CD4-positive, CD25-positive, alpha-beta regulatory T cell (primary cell): ENCODE results near the gene LRRK1. TPM values are rescaled to one million over a fixed set of nuclear protein-coding genes. Genes with fewer than 3 reads are reported as not detected.

ENCODE experiments used
- ATAC-seq, 2 donors: fragments of 150-1000 bp; cut with Tn5 transposase; one replicate each; pipeline ENCODE4 v1.10.0; 2021; ENCODE audit warnings: low read depth in 2 of 2, moderate number of reproducible peaks in 2 of 2, moderate library complexity in 1 of 2
- DNase-seq, 3 donors: peaks; one replicate each; pipeline versions ENCODE4 v3.0.0 to v3.0.0-alpha.2; 2012 to 2022; ENCODE audit warnings: mixed read lengths in 1 of 3
- H3K27ac ChIP-seq: one replicate; pipeline ENCODE4 v1.7.0; 2013; ENCODE audit warnings: mild to moderate bottlenecking, low read length; ENCODE audit not compliant: insufficient read depth, poor library complexity, severe bottlenecking
- H3K27me3 ChIP-seq: one replicate; pipeline ENCODE4 v1.7.0; 2013; ENCODE audit warnings: low read length; ENCODE audit not compliant: control insufficient read depth, insufficient read depth
- H3K36me3 ChIP-seq: one replicate; pipeline ENCODE4 v1.7.0; 2013; ENCODE audit warnings: mild to moderate bottlenecking, low read length, moderate library complexity; ENCODE audit not compliant: control insufficient read depth, insufficient read depth
- H3K4me1 ChIP-seq: 2 replicates; pipeline ENCODE4 v1.7.0; 2013; ENCODE audit warnings: mild to moderate bottlenecking, low read length; ENCODE audit not compliant: insufficient read depth, control insufficient read depth, poor library complexity, severe bottlenecking
- H3K4me3 ChIP-seq: one replicate; pipeline ENCODE4 v1.7.0; 2013; ENCODE audit warnings: low read depth, mild to moderate bottlenecking, low read length, moderate library complexity
- H3K9me3 ChIP-seq, 2 experiments: 1 replicate in 1 of 2; 2 replicates in 1 of 2; pipeline ENCODE4 v1.7.0; 2013; ENCODE audit warnings: low read length in 2 of 2, mild to moderate bottlenecking in 1 of 2, moderate library complexity in 1 of 2; ENCODE audit not compliant: control insufficient read depth in 2 of 2
- H3K27ac Mint-ChIP-seq, 3 donors: one replicate each; pipeline ENCODE4 v1.8.0; 2020 to 2022; ENCODE audit warnings: mild to moderate bottlenecking in 3 of 3, mixed read lengths in 3 of 3, moderate library complexity in 2 of 3
- H3K27me3 Mint-ChIP-seq: one replicate; pipeline ENCODE4 v1.8.0; 2022; ENCODE audit warnings: mild to moderate bottlenecking, mixed read lengths
- H3K36me3 Mint-ChIP-seq: one replicate; pipeline ENCODE4 v1.8.0; 2020; ENCODE audit warnings: mixed read lengths
- H3K4me1 Mint-ChIP-seq, 4 donors: one replicate each; pipeline ENCODE4 v1.8.0; 2020 to 2022; ENCODE audit warnings: mixed read lengths in 4 of 4, mild to moderate bottlenecking in 1 of 4
- H3K4me3 Mint-ChIP-seq, 4 donors: one replicate each; pipeline ENCODE4 v1.8.0; 2020 to 2022; ENCODE audit warnings: mild to moderate bottlenecking in 4 of 4, mixed read lengths in 4 of 4, moderate library complexity in 3 of 4
- H3K9me3 Mint-ChIP-seq, 7 donors: one replicate each; pipeline ENCODE4 v1.8.0; 2020 to 2022; ENCODE audit warnings: mixed read lengths in 7 of 7, mild to moderate bottlenecking in 3 of 7, moderate library complexity in 2 of 7
- polyA plus RNA-seq, 4 donors: library from polyadenylated mRNA; unstranded; fragments of 300-500 nt; fragmentation: Illumina TruSeq; gene quantifications; one replicate each; pipeline ENCODE4 v1.2.3, GENCODE V29; 2021
- total RNA-seq: library from RNA; stranded (reverse); gene quantifications from one replicate; pipeline ENCODE4 v1.2.3, GENCODE V29; 2022

Gene LRRK1
- total and polyA plus RNA-seq, 5 donors from 2014 or later = 0.06 to 0.17 TPM; not detected in 3

DNA sequence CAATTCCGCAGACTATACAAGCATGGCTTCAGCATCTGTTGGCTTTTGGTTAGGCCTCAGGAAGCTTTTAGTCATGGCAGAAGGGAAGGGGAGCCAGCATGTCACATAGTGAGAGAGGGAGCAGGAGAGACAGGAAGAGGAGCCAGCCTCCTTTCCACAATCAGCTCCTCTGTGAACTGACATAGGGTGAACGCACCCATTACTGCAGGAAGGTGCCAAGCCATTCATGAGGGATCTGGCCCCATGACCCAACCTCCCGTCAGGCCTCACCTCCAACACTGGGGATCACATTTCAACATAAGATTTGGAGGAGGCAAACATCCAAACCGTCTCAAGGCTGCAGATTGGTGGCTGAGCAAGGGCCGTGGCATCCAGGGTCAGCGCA lies 106.3 kb downstream of the LRRK1 start:
- ATAC-seq = no peak
- no peak overlapping the region for H3K27ac Mint-ChIP-seq
- no peaks in the 10 kb centered on the region for H3K9me3 Mint-ChIP-seq
- Histone ChIP-seq H3K27me3 (no peaks in the 10 kb centered on the region), H3K4me3 (no peak overlapping the region), H3K36me3 (no peaks in the 10 kb centered on the region), H3K9me3 (no peaks in the 10 kb centered on the region), H3K27ac (no peak overlapping the region), H3K4me1 (no peaks in the 10 kb centered on the region)
- no peak overlapping the region for H3K4me3 Mint-ChIP-seq
- H3K4me1 Mint-ChIP-seq = no peaks in the 10 kb centered on the region
- H3K27me3 Mint-ChIP-seq = peaks cover 6% of the 10 kb centered on the region
- no peaks in the 10 kb centered on the region for H3K36me3 Mint-ChIP-seq
- no peak for DNase-seq

GRCh38 chr15:101025896-101026631 lies 106.9 kb downstream of the LRRK1 start:
- Mint-ChIP-seq H3K4me3 (no peak overlapping the region), H3K27ac (no peak overlapping the region), H3K4me1 (no peaks in the 10 kb centered on the region), H3K36me3 (no peaks in the 10 kb centered on the region), H3K9me3 (no peaks in the 10 kb centered on the region), H3K27me3 (peaks cover 6% of the 10 kb centered on the region)
- ATAC-seq (no peak), DNase-seq (no peak)
- Histone ChIP-seq H3K36me3 (no peaks in the 10 kb centered on the region), H3K9me3 (no peaks in the 10 kb centered on the region), H3K27me3 (no peaks in the 10 kb centered on the region), H3K27ac (no peak overlapping the region), H3K4me1 (no peaks in the 10 kb centered on the region), H3K4me3 (no peak overlapping the region)

DNA sequence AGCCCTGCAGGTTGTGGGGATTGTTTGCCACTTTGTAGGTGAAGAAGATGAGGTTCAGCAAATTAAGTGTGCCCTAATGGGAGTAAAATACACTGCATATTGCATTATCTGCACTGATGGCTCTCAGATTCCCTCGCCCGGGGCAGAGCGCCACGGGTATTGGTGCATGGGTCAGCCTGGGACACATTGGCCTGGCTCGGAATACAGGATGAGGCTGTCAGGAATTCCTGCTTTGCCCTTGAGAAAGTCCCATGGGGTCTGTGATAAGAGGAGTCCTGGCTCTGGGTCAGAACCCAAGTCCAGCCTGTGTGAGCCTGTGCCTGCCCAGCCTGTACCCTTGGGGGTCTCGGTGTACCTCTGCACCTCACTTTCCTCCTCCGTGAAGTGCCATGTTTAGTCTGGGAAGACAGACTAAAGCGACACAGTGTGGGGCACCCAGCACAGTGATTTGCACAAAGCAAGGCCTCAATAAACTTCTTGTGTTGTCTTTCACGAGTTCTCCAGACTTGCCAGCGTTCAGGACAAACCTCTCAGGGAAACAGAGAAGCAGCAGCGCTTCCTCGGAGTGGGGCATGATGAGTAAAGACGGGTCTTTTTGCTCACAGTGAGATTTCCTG lies 107.6 kb downstream of the LRRK1 start:
- Histone ChIP-seq H3K4me1 (no peaks in the 10 kb centered on the region), H3K9me3 (no peaks in the 10 kb centered on the region), H3K4me3 (no peak overlapping the region), H3K27me3 (no peaks in the 10 kb centered on the region), H3K36me3 (no peaks in the 10 kb centered on the region), H3K27ac (no peak overlapping the region)
- Mint-ChIP-seq H3K4me3 (no peak overlapping the region), H3K36me3 (no peaks in the 10 kb centered on the region), H3K27ac (no peak overlapping the region), H3K4me1 (no peaks in the 10 kb centered on the region), H3K9me3 (no peaks in the 10 kb centered on the region), H3K27me3 (peaks cover 7% of the 10 kb centered on the region)
- ATAC-seq (no peak), DNase-seq (no peak)

GRCh38 chr15:101027273-101027901 lies 108.2 kb downstream of the LRRK1 start:
- H3K36me3 Mint-ChIP-seq = no peaks in the 10 kb centered on the region
- H3K4me3 Mint-ChIP-seq = no peak overlapping the region
- Histone ChIP-seq H3K9me3 (no peaks in the 10 kb centered on the region), H3K27me3 (no peaks in the 10 kb centered on the region), H3K27ac (no peak overlapping the region), H3K4me3 (no peak overlapping the region), H3K4me1 (no peaks in the 10 kb centered on the region), H3K36me3 (no peaks in the 10 kb centered on the region)
- H3K27me3 Mint-ChIP-seq = peaks cover 12% of the 10 kb centered on the region
- no peaks in the 10 kb centered on the region for H3K9me3 Mint-ChIP-seq
- no peak for DNase-seq
- no peak overlapping the region for H3K27ac Mint-ChIP-seq
- H3K4me1 Mint-ChIP-seq = no peaks in the 10 kb centered on the region
- no peak for ATAC-seq

DNA sequence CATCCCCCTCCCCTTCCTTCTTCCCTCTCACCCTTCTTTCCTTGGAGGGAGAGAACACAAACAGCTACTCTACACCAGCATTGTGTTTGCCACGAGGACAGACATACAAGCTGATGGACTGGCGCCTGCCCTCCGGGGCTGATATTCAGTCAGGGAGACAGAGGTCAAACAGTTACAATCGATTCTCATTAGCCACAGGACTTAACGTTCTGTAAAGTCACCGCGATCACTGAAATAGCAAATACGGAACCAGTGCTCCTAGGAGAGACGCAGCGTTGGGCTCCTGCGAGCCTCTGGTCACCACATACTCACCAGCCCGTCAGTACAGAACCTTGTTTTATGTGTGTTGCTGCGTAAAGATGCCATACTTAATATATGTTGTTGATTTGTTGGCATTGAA lies 108.8 kb downstream of the LRRK1 start:
- Mint-ChIP-seq H3K27me3 (peaks cover 16% of the 10 kb centered on the region), H3K9me3 (peaks cover 0 to under 1% (median 0%) of the 10 kb centered on the region in 7 donors), H3K4me3 (no peak overlapping the region), H3K36me3 (no peaks in the 10 kb centered on the region), H3K27ac (no peak overlapping the region), H3K4me1 (no peaks in the 10 kb centered on the region)
- Histone ChIP-seq H3K9me3 (no peaks in the 10 kb centered on the region), H3K4me1 (no peaks in the 10 kb centered on the region), H3K4me3 (no peak overlapping the region), H3K36me3 (no peaks in the 10 kb centered on the region), H3K27ac (no peak overlapping the region), H3K27me3 (peaks cover 1% of the 10 kb centered on the region)
- ATAC-seq (no peak), DNase-seq (no peak)

DNA sequence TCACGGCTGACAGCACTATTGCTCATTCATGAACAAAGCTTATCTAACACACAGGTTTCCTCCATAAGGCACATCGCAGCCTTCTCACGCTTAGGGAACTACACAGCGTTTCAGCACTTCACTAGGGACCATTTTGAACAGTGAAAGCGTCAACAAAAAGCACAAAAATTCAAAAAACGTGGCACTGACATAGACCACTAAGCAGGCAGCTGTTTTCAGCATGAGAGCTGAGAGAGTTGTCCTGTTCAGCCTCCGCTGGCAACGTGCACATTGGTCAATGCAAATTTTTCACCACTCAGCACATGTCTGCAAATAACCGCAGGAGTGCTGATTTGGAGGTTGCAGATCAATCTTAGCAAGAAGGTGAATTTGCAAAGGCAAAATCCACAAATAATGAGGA lies 109.2 kb downstream of the LRRK1 start:
- H3K27ac ChIP-seq = no peak overlapping the region
- no peak overlapping the region for H3K27ac Mint-ChIP-seq
- H3K9me3 ChIP-seq = no peaks in the 10 kb centered on the region
- DNase-seq (no peak), ATAC-seq (no peak)
- H3K36me3 ChIP-seq = no peaks in the 10 kb centered on the region
- no peaks in the 10 kb centered on the region for H3K4me1 Mint-ChIP-seq
- H3K9me3 Mint-ChIP-seq = peaks cover 0 to 2% (median 0%) of the 10 kb centered on the region in 7 donors
- no peak overlapping the region for H3K4me3 ChIP-seq
- peaks cover 5% of the 10 kb centered on the region for H3K27me3 ChIP-seq
- H3K27me3 Mint-ChIP-seq = peaks cover 20% of the 10 kb centered on the region
- H3K4me1 ChIP-seq = no peaks in the 10 kb centered on the region
- H3K4me3 Mint-ChIP-seq = no peak overlapping the region
- no peaks in the 10 kb centered on the region for H3K36me3 Mint-ChIP-seq

DNA sequence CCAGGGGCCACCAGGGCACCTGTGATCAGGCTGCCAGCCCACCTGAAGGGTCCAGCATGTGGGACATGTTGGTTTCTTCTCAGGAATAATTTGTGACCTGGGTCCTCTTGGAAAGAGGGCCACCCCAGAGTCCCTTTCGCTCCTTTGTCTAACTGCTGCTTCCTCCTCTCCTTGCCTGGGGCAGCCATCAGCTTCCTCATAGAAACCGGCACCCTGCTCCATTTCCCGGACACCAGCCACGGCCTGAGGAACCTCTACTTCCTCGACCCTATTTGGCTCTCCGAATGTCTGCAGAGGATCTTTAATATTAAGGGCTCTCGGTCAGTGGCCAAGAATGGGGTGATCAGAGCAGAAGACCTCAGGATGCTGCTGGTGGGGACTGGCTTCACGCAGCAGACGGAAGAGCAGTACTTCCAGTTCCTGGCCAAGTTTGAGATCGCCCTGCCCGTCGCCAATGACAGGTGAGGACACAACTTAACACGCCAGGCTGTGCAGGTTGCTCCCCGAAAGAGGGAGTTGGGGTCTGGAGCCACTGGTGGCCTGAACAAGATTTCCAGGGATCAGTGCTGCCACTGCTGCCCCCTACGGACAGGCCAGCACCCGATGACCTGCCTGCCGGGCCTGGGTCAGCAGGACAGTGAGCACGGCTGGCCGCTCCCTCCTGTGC lies 109.7 kb downstream of the LRRK1 start:
- Mint-ChIP-seq H3K4me3 (no peak overlapping the region), H3K27ac (peak overlapping the region in 1 of 3 donors; percentile 9), H3K27me3 (peaks cover 26% of the 10 kb centered on the region), H3K9me3 (peaks cover 0 to 2% (median 0%) of the 10 kb centered on the region in 7 donors), H3K4me1 (no peaks in the 10 kb centered on the region), H3K36me3 (no peaks in the 10 kb centered on the region)
- Histone ChIP-seq H3K27me3 (peaks cover 5% of the 10 kb centered on the region), H3K36me3 (no peaks in the 10 kb centered on the region), H3K27ac (no peak overlapping the region), H3K4me1 (no peaks in the 10 kb centered on the region), H3K9me3 (no peaks in the 10 kb centered on the region), H3K4me3 (no peak overlapping the region)
- ATAC-seq (no peak), DNase-seq (no peak)
